ENCODE results near the gene TNFSF9.
"Not testable (repeated sequence)": the region's sequence is repeated elsewhere in the genome, so short reads cannot be mapped to it uniquely, and the experiment has no call there.

TNFSF9 gene

GRCh38 chr19:6532244-6532999, 1.6 kb downstream of the TNFSF9 start:
- no peak for DNase-seq

GRCh38 chr19:6533000-6533328, 2.1 kb downstream of the TNFSF9 start:
- DNase-seq = no peak

- DNase-seq = no peak
Observed at GRCh38 chr19:6533746-6534418, 3.1 kb downstream of the TNFSF9 start.

GRCh38 chr19:6534451-6535093, 3.7 kb downstream of the TNFSF9 start:
- DNase-seq = no peak

GRCh38 chr19:6535558-6536137, 4.8 kb downstream of the TNFSF9 start:
- no peak for DNase-seq

- no peak for DNase-seq
Observed at GRCh38 chr19:6539514-6539913, 8.7 kb downstream of the TNFSF9 start.

GRCh38 chr19:6540918-6541689, 10.3 kb downstream of the TNFSF9 start:
- no peak for DNase-seq

- DNase-seq = no peak
Observed at GRCh38 chr19:6543866-6544347, 13.1 kb downstream of the TNFSF9 start.

GRCh38 chr19:6550679-6551078, 19.9 kb downstream of the TNFSF9 start:
- DNase-seq = not testable (repeated sequence)

GRCh38 chr19:6551091-6551490, 20.3 kb downstream of the TNFSF9 start:
- no peak for DNase-seq

- DNase-seq = peak; percentile 42
Observed at GRCh38 chr19:6551607-6552450, 21.0 kb downstream of the TNFSF9 start.

- no peak for DNase-seq
Observed at GRCh38 chr19:6556043-6556449, 25.2 kb downstream of the TNFSF9 start.

GRCh38 chr19:6556480-6557195, 25.8 kb downstream of the TNFSF9 start:
- DNase-seq = peak; percentile 35

GRCh38 chr19:6562437-6562836, 31.6 kb downstream of the TNFSF9 start:
- DNase-seq = not testable (repeated sequence)

GRCh38 chr19:6564393-6564792, 33.6 kb downstream of the TNFSF9 start:
- DNase-seq = peak; percentile 33

GRCh38 chr19:6566727-6567126, 35.9 kb downstream of the TNFSF9 start:
- not testable (repeated sequence) for DNase-seq

- DNase-seq = no peak
Observed at GRCh38 chr19:6568010-6568526, 37.2 kb downstream of the TNFSF9 start.

- DNase-seq = no peak
Observed at GRCh38 chr19:6568816-6569215, 38.0 kb downstream of the TNFSF9 start.

GRCh38 chr19:6570764-6571163, 39.9 kb downstream of the TNFSF9 start:
- no peak for DNase-seq

- DNase-seq = no peak
Observed at GRCh38 chr19:6571167-6571566, 40.3 kb downstream of the TNFSF9 start.

- no peak for DNase-seq
Observed at GRCh38 chr19:6572217-6572616, 41.4 kb downstream of the TNFSF9 start.
